ENCODE measurements around the gene SGCA.

- no peak for TF ChIP-seq CTCF (IDR thresholded peaks at IDR 0.05; ENCODE audit: borderline replicate concordance, extremely low read depth, low read length, poor library complexity, severe bottlenecking)
- TF ChIP-seq EZH2 (IDR thresholded peaks at IDR 0.05; ENCODE audit: borderline replicate concordance, low read depth, low read length, severe bottlenecking) = no peak
These were observed 19.4 kb upstream of the SGCA start for GRCh38 chr17:50146230-50146926.
